Immature natural killer cell (primary cell): Measurements from ENCODE around the gene MON1B. TPM values are rescaled to one million over a fixed set of nuclear protein-coding genes. Genes with fewer than 3 reads are reported as not detected.
A peak's percentile ranks its signal among the peaks of the same experiment; 100 is the strongest.
"Not testable (repeated sequence)": the region's sequence is repeated elsewhere in the genome, so short reads cannot be mapped to it uniquely, and the experiment has no call there.

Source experiments
- DNase-seq, 3 donors: peaks; one replicate each; pipeline ENCODE4 v3.0.0; 2022; ENCODE audit warnings: mixed read lengths in 1 of 3
- H3K27ac Mint-ChIP-seq, 6 donors: one replicate each; pipeline ENCODE4 v1.8.0; 2020; ENCODE audit warnings: mixed read lengths in 6 of 6, mild to moderate bottlenecking in 5 of 6, inconsistent platforms in 4 of 6, moderate library complexity in 3 of 6
- H3K27me3 Mint-ChIP-seq, 3 donors: one replicate each; pipeline ENCODE4 v1.8.0; 2020 to 2021; ENCODE audit warnings: low read depth in 3 of 3, mild to moderate bottlenecking in 3 of 3, mixed read lengths in 3 of 3, moderate library complexity in 3 of 3, inconsistent platforms in 1 of 3
- H3K36me3 Mint-ChIP-seq, 3 donors: one replicate each; pipeline ENCODE4 v1.8.0; 2020; ENCODE audit warnings: mixed read lengths in 3 of 3, inconsistent platforms in 2 of 3, mild to moderate bottlenecking in 2 of 3
- H3K4me1 Mint-ChIP-seq, 2 donors: one replicate each; pipeline ENCODE4 v1.8.0; 2020; ENCODE audit warnings: inconsistent platforms in 2 of 2, mild to moderate bottlenecking in 2 of 2, mixed read lengths in 2 of 2, moderate library complexity in 1 of 2
- H3K4me3 Mint-ChIP-seq, 5 donors: one replicate each; pipeline ENCODE4 v1.8.0; 2020; ENCODE audit warnings: mild to moderate bottlenecking in 5 of 5, mixed read lengths in 5 of 5, inconsistent platforms in 3 of 5, moderate library complexity in 3 of 5
- H3K9me3 Mint-ChIP-seq, 6 donors: one replicate each; pipeline ENCODE4 v1.8.0; 2020; ENCODE audit warnings: mild to moderate bottlenecking in 6 of 6, mixed read lengths in 6 of 6, inconsistent platforms in 4 of 6, moderate library complexity in 3 of 6
- polyA plus RNA-seq, 3 donors: library from polyadenylated mRNA; unstranded; fragments of 300-500 nt; fragmentation: Illumina TruSeq; gene quantifications; one replicate each; pipeline ENCODE4 v1.2.3, GENCODE V29; 2021

MON1B gene
- polyA plus RNA-seq, result 10 to 100 TPM; 28.6 to 66.8 (median 29.4) TPM

DNA sequence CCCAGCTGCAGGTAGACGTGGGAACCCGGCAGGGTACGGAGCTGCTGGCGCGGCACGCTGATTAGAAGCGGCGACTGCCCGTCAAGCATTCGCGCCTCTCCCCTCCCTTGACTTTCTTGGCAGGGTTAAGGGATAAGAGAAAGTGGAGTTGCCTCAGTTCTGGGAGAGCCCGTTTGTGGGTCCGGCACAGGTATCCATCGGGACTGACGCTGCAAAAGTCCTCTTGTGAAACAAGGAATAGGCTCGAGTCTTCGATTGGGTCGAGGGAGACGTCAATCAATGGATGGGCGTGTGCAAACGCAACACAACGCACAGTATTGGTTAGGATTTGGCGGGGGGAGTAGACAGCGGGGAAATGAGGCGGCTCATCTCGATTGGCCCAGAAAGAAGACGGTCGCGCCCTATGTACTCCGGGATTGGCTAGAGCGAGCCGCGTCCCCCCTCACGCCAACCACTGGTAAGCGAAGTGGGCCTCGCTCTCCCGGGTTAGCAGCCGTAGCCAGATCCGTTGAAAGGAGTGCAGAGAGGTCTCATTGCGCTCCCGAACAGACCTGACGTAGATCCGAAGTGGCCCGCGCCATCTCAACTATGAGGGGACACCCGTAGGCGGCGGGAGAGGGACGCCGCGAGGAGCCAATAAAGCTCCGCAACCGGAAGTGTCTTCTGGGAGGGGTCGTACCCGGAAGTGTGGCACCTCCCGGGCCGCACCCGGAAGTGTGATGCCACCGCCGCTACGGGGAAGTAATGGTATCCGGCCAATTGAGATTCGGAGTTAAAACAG lies at the start of gene MON1B:
Gene MON1B, plus strand, starts transcription at position 713 of the 781 bp plus-strand sequence. CDS start 296 bp downstream, outside the sequence.
- Mint-ChIP-seq H3K4me3 (peak within 1 kb of the TSS; percentile 92 to 99 (median 96)), H3K27ac (peak within 1 kb of the TSS; percentile 99 to 100 (median 99)), H3K4me1 (peaks cover 46 to 54% of the 10 kb centered on the region in 2 donors), H3K36me3 (peaks cover 15 to 25% (median 20%) of the 10 kb centered on the region in 3 donors), H3K9me3 (peaks cover 0 to 1% (median 0%) of the 10 kb centered on the region in 6 donors), H3K27me3 (peaks cover 8 to 20% (median 11%) of the 10 kb centered on the region in 3 donors)
- DNase-seq, result peak; percentile 96 to 97 (median 97)

- Mint-ChIP-seq H3K27ac (peak overlapping the region in 1 of 6 donors; percentile 67), H3K36me3 (peaks cover 0 to 6% (median 0%) of the 10 kb centered on the region in 3 donors), H3K4me1 (no peaks in the 10 kb centered on the region), H3K27me3 (peaks cover 0 to 11% (median 7%) of the 10 kb centered on the region in 3 donors), H3K9me3 (peaks cover 0 to 8% (median 0%) of the 10 kb centered on the region in 6 donors), H3K4me3 (no peak overlapping the region)
- no peak for DNase-seq
Measured at GRCh38 chr16:77143364-77143763, 47.6 kb upstream of the MON1B start.

- H3K27ac Mint-ChIP-seq, result no peak overlapping the region
- H3K4me1 Mint-ChIP-seq, result no peaks in the 10 kb centered on the region
Measured at GRCh38 chr16:77148121-77148520, 42.9 kb upstream of the MON1B start.

GRCh38 chr16:77157346-77158058 lies 33.5 kb upstream of the MON1B start:
- Mint-ChIP-seq H3K27ac (no peak overlapping the region), H3K4me3 (no peak overlapping the region), H3K27me3 (peaks cover 2 to 18% (median 8%) of the 10 kb centered on the region in 3 donors), H3K9me3 (no peaks in the 10 kb centered on the region), H3K4me1 (no peaks in the 10 kb centered on the region), H3K36me3 (no peaks in the 10 kb centered on the region)
- no peak for DNase-seq

More at GRCh38 chr16:77148121-77148520, 42.9 kb upstream of the MON1B start:
- Mint-ChIP-seq H3K27me3 (peaks cover 0 to 13% (median 11%) of the 10 kb centered on the region in 3 donors), H3K4me3 (no peak overlapping the region), H3K9me3 (peaks cover 0 to 8% (median 0%) of the 10 kb centered on the region in 6 donors), H3K36me3 (peaks cover 0 to 6% (median 0%) of the 10 kb centered on the region in 3 donors)
- DNase-seq, result no peak

DNA sequence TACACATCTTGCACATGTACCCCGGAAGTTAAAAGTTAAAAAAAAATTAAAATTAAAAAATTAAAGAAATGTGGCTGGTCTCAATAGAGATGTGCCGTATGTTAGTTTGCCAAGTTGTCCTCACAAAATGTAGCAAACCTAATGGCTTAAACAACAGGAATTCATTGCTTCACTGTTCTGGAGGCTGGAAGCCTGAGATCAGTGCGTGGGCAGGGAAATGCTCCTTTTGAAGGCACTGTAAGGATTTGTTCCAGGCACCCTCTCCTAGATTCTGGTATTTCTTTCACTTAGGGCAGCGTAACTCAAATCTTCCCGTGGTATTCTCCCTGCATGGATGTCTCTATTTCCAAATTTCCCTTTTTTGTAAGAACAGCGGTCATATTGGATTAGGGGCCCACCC lies 32.7 kb upstream of the MON1B start:
- Mint-ChIP-seq H3K9me3 (no peaks in the 10 kb centered on the region), H3K4me3 (no peak overlapping the region), H3K27me3 (peaks cover 2 to 15% (median 8%) of the 10 kb centered on the region in 3 donors), H3K36me3 (no peaks in the 10 kb centered on the region), H3K27ac (no peak overlapping the region), H3K4me1 (no peaks in the 10 kb centered on the region)
- no peak for DNase-seq

DNA sequence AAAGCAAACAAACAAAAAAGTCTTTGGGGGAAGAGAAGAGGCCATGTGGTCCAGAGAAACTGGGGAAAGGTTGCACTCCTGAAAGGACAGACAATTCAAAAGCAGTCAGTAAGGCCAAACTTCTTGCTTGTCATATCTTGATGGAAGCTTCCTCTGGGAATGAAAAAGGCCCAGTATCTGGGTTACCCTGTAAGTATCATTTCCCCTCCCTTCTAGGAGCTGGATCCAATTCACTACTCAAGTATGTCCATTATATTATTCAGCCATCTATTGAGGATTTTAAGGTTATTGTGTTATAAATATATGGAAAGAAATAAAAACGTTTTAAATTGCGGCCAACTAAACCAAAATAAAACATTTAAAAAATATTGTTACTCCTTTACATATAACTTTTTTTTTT lies 26.0 kb upstream of the MON1B start:
- no peak overlapping the region for H3K27ac Mint-ChIP-seq
- no peaks in the 10 kb centered on the region for H3K4me1 Mint-ChIP-seq
- no peak for DNase-seq
- no peaks in the 10 kb centered on the region for H3K9me3 Mint-ChIP-seq
- H3K27me3 Mint-ChIP-seq, result peaks cover 0 to 9% (median 8%) of the 10 kb centered on the region in 3 donors
- H3K36me3 Mint-ChIP-seq, result no peaks in the 10 kb centered on the region
- no peak overlapping the region for H3K4me3 Mint-ChIP-seq

DNA sequence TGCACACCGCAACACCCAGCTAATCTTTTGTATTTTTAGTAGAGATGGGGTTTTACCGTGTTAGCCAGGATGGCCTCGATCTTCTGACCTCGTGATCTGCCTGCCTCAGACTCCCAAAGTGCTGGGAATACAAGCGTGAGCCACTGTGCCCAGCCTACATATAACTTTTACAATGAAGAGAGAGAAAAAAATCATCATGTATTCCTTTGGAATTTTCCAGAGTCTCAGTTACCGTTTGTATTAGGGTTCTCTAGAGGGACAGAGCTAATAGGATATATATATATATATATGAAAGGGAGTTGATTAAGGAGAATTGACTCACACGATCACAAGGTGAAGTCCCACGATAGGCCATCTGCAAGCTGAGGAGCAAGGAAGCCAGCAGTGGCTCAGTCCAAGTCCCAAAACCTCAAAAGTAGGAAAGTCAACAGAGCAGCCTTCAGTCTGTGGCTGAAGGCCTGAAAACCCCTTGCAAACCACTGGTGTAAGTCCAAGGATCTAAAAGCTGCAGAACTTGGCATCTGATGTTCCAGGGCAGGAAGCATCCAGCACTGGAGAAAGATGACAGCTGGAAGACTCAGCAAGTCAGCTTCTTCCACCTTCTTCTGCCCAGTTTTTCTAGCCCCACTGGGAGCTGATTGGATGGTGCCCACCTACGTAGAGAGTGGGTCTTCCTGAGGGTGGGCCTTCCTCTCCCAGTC lies 25.3 kb upstream of the MON1B start:
- not testable (repeated sequence) for H3K4me3 Mint-ChIP-seq, H3K27ac Mint-ChIP-seq, H3K9me3 Mint-ChIP-seq, H3K4me1 Mint-ChIP-seq, H3K27me3 Mint-ChIP-seq, H3K36me3 Mint-ChIP-seq, DNase-seq

DNA sequence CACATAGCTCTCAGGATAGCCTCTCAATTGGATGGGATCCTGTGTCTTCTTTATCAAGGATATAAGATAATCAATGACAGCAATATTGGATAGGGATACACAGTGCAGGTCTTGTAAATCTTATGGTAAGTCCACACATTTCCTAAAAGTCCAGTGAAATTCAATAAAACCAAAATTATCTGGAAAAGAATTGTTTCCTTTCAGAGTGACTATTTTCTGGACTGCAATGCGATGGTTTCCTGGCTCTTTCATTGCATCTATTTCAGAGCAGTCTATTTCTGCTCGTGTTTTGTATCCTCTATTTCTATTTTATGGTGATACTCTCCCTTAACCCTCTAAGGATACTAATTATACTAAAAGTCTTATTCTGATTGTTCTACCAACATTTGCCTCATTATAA lies 24.3 kb upstream of the MON1B start:
- no peak overlapping the region for H3K4me3 Mint-ChIP-seq
- no peaks in the 10 kb centered on the region for H3K36me3 Mint-ChIP-seq
- H3K4me1 Mint-ChIP-seq, result no peaks in the 10 kb centered on the region
- DNase-seq, result no peak
- H3K27me3 Mint-ChIP-seq, result peaks cover 0 to 8% (median 6%) of the 10 kb centered on the region in 3 donors
- H3K27ac Mint-ChIP-seq, result no peak overlapping the region
- no peaks in the 10 kb centered on the region for H3K9me3 Mint-ChIP-seq

DNA sequence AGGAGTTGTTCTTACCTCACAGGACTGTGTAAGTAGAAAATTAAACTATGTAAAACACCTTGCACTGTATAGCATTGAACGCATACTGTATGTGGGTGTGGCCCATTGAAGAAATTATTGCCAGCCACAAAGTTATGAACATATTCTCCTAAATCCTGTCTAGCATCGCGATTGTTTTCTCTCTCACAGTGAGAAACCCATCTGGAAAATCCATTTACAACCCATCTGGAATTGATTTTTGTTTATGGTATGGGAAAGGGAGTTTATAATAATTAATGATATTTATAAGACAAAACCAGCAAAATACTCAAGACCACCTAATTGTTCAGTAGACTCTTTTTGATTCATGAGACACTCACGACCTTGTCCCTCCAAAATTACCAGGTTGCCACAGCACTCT lies 22.1 kb upstream of the MON1B start:
- no peak for DNase-seq
- H3K36me3 Mint-ChIP-seq, result no peaks in the 10 kb centered on the region
- no peak overlapping the region for H3K27ac Mint-ChIP-seq
- no peaks in the 10 kb centered on the region for H3K4me1 Mint-ChIP-seq
- peaks cover 0 to 12% (median 10%) of the 10 kb centered on the region in 3 donors for H3K27me3 Mint-ChIP-seq
- H3K9me3 Mint-ChIP-seq, result no peaks in the 10 kb centered on the region
- no peak overlapping the region for H3K4me3 Mint-ChIP-seq

GRCh38 chr16:77169650-77170236 lies 21.2 kb upstream of the MON1B start:
- H3K27ac Mint-ChIP-seq, result no peak overlapping the region
- H3K9me3 Mint-ChIP-seq, result no peaks in the 10 kb centered on the region
- H3K4me1 Mint-ChIP-seq, result no peaks in the 10 kb centered on the region
- H3K4me3 Mint-ChIP-seq, result no peak overlapping the region
- H3K36me3 Mint-ChIP-seq, result no peaks in the 10 kb centered on the region
- DNase-seq, result peak in 1 of 3 donors; percentile 12
- H3K27me3 Mint-ChIP-seq, result peaks cover 4 to 17% (median 11%) of the 10 kb centered on the region in 3 donors

GRCh38 chr16:77170805-77171204 lies 20.2 kb upstream of the MON1B start:
- no peaks in the 10 kb centered on the region for H3K4me1 Mint-ChIP-seq
- H3K27me3 Mint-ChIP-seq, result peaks cover 4 to 19% (median 12%) of the 10 kb centered on the region in 3 donors
- no peak overlapping the region for H3K27ac Mint-ChIP-seq
- H3K9me3 Mint-ChIP-seq, result no peaks in the 10 kb centered on the region
- DNase-seq, result no peak
- no peak overlapping the region for H3K4me3 Mint-ChIP-seq
- H3K36me3 Mint-ChIP-seq, result no peaks in the 10 kb centered on the region

- Mint-ChIP-seq H3K4me3 (no peak overlapping the region), H3K9me3 (no peaks in the 10 kb centered on the region), H3K36me3 (no peaks in the 10 kb centered on the region), H3K27ac (no peak overlapping the region), H3K4me1 (no peaks in the 10 kb centered on the region), H3K27me3 (peaks cover 5 to 19% (median 12%) of the 10 kb centered on the region in 3 donors)
- DNase-seq, result peak in 2 of 3 donors; percentile 12 to 28
Measured at GRCh38 chr16:77171745-77172635, 19.0 kb upstream of the MON1B start.

GRCh38 chr16:77172951-77173350 lies 18.0 kb upstream of the MON1B start:
- Mint-ChIP-seq H3K4me1 (no peaks in the 10 kb centered on the region), H3K27ac (no peak overlapping the region), H3K27me3 (peaks cover 5 to 18% (median 17%) of the 10 kb centered on the region in 3 donors), H3K36me3 (no peaks in the 10 kb centered on the region), H3K4me3 (no peak overlapping the region), H3K9me3 (no peaks in the 10 kb centered on the region)
- no peak for DNase-seq
